Adrenal gland (tissue), 5 donors: ENCODE data around the gene COQ8B.

Experiments used
- CTCF ChIP-seq, 6 experiments: fragments of 450-650 bp in 4 of 6; fragments of 200-600 bp in 2 of 6; sonication (generic) in 1 of 6; IDR thresholded peaks; 1 replicate in 5 of 6; 2 replicates in 1 of 6; pipeline versions ENCODE4 v1.5.1 to v1.8.0; 2016 to 2021; ENCODE audit warnings: antibody characterized with exemption in 6 of 6, mild to moderate bottlenecking in 2 of 6, moderate library complexity in 1 of 6
- POLR2A ChIP-seq, 2 donors: fragments of 450-650 bp; IDR thresholded peaks; one replicate each; pipeline ENCODE4 v1.6.1; 2017; ENCODE audit warnings: antibody characterized with exemption in 2 of 2, mild to moderate bottlenecking in 2 of 2, moderate library complexity in 1 of 2
- donor health status: DM: no; HTN: no; CAD: no.

GRCh38 chr19:40723661-40724254 lies 7.1 kb upstream of the COQ8B start:
- TF ChIP-seq CTCF (IDR thresholded peaks at IDR 0.05) (no peak), POLR2A (IDR thresholded peaks at IDR 0.05) (no peak)
